HG03442 (cell line): ENCODE results near the gene NUP62.

ENCODE experiments used
- ATAC-seq: cut with Tn5 transposase; IDR thresholded peaks from one replicate; pipeline ENCODE4 v1.9.1; 2021; ENCODE audit warnings: mild to moderate bottlenecking, moderate library complexity; ENCODE audit not compliant: unreplicated experiment

The NUP62 gene

DNA sequence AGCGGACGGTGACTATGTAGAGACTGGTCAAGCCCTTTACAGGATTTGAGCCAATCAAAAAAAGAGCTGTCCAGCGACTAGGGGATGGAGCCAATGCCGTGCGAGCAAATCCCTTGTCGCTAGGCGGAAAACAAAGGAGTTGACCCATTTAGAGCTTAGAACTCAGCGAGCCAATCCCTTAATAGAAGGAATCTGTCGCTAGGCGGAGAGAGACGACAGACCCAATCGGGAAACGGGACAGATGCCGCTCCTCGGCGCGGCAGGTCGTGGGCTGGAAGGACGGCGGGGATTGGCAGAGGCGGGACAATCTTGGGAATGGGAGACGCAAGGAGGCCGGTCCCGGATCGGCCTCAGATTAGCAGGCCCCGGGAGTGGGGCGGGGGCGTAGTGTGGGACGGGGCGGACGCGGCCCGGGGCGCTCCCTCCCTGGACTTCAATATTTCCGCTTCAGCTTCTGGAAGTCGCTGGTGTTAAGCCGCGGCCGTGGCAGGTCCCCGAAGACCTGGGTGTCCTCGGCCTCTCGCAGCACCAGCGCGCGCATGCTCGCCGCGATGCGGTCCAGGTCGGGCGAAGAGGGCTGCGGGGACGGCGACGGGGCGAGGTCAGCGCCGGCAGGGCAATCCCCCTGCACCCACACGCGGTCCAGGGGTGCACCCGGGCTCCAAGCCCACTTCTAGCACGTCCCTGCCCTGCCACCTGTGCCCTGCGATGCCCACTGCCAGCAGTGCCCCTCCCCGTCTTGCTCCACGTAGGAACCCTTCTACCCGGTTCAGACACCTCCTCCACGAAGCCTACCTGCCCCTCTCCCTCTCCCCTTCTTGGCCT is 59.6 kb downstream of the NUP62 start:
- peak; percentile 57 for ATAC-seq

GRCh38 chr19:49869009-49869483 is 60.3 kb downstream of the NUP62 start:
- peak; percentile 6 for ATAC-seq

- peak; percentile 34 for ATAC-seq
Measured at GRCh38 chr19:49866933-49867782, 62.1 kb downstream of the NUP62 start, which contains the start of gene PNKP. Gene PNKP (minus strand): TSS chr19:49867576. CDS start chr19:49867204, 372 bp downstream.

DNA sequence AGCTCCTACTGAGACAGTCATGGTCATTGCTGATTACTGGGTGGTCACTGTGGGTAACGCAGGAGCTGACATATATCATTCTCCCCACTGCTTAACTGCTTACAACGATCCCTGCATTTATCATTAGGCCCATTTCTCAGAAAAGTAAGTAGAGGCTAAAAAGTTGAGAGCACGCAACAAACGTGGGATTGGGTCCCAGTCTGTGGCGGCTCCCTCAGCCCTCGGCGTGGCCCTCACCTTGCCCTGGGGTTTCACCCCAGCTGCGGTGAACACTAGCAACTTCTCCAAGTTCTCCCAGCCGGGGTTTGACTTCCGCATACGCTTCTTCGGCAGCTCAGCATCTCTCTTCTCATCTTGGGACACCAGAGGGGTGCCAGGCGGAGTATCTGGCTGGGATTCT is 64.4 kb downstream of the NUP62 start:
- no peak for ATAC-seq

DNA sequence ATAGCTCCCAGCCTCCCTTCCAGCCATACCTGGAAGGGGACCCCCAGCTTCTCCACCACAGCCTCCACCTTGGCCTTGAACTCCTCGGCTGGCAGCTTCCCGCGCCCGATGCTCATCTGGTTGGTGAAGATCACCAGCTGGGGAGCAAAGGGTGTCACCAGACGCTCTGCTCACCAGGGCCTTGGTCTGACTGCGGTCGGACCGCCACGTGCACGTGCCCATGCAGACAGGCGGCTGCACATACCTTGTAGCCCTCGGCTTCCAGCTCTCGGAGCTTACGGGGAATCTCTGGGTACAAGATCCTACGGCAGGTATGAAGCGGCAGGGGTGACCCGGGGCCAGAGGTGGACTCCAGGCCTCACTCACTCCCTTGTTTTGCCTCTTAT is 65.4 kb downstream of the NUP62 start:
- ATAC-seq, result no peak

DNA sequence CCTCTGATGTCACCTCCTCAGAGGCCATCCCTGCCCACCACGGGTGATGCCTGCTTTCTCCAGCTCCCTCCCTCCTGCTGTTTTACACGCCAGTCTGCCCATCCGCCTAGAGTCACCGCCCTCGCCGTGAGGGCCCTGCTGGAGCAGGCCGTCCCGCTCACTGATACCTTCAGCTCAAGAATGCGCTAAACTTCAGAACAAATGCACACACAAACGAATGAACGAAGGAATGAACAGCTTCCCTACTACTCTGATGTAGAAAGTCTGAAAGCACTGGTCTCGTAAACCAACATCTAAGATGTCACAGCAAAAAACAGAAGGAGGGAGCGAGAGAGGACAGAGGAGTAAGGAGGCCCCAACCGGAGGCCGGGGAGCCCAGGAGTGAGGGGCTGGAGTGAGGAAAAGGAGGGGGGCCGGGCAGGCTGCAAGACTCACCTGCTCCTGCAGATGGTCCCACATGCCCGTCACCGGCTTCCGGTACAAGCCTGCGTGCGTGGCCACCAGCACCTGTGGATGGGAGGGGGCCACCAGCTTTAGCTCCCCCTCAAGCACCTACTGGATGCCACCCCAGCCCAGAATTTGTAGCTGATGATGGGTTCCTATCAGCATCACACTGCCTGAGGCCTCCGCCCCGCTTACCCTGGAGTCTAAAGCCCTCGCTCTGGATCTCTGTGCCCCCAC is 65.9 kb downstream of the NUP62 start:
- ATAC-seq, result no peak

DNA sequence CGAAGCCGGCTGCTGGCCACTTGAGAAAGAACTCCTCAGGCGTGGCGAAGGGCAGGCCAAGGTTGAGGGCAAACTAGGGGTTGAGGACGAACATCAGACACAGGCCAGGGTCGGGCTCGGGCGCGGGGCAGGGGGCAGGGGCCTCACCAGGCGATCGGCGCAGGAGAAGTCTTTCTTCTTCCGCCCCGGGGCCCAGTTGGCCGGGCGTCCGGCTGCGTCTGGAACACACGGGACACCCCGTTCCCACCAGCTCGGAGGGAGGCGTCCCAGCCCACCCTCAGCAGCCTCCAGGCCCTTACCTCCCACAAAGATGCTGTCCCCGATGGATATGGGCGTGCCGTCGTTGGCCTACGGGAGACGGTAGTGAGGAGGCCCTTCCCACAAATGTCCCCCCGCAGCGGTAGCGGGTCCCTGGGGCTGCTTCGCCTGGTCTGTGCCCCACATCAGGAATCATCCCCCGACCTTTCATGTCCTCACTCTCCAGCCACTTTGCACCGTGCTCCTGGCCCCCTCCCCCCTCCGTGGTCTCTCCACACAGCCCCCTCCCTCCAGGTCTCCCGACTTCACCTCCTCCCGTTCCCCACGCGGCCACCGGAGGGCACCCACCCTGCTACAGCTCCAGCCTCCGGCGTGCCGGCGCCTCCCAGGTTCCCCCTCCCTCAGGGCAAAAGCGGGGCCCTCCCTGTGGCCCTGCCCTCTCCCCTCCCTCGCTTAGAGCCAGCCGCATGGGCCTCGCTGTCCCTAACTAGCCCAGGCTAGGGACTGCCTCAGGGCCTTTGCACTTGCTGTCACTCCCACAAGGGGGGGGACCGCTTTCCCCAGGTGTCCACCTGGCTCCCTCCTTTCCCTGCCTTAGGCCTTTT is 66.7 kb downstream of the NUP62 start:
- ATAC-seq, result no peak

DNA sequence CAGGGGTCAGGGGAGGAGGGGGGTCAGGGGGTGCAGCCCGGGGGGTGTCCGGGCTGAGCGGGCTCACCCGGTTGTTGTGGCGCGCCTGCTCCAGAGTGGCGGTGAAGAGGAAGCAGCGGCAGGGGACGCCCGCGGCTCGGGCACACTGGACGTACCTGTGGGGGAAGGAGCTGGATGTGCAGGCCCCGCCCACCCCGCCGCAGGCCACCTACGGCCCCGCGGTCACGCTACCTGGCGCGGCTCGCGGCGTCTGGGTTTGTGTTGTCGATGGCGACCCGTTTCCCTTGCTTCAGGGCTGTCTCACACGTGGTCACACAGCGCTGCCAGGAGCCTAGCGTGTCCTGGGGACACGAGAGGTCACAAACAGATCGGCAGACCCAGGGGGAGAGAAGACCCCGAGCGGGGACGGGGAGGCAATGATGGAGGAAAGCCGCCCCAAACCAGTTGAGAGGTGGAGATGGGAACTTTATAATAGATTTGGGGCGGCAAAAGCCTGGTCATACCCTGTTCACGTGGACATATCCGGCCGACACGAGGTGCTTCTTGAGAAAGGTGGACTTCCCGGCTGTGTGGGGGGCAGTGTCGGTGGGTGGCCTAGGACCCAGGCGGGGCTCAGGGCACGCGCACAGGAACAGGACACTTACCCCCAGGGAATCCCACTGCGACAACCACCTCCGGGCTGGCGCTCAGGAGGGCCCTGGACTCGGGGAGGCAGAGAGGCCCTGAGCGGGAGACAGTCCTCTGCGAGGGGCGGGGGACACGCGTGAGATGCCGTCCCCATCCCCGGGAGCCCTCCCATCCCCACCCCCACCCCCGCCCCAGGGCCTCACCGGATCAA is 67.5 kb downstream of the NUP62 start:
- ATAC-seq, result no peak

DNA sequence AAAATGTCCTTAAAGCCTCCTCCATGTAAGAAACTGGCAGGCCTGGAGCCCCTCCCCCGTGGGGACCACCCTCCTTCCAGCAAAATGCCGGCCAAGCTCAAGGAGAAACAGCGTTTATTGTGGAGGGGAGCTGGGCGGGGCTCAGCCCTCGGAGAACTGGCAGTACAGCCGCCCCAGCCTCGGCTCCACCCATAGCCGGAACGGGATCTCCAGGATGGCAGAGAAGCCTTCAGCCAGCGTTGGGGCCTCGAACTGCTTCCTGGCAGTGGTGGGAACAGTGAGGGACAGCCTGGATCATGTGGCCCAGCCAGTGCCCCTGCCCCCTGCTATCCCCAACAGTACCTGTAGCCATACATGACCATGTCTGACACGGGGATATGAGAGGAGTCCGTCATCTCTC is 68.2 kb downstream of the NUP62 start:
- no peak for ATAC-seq

GRCh38 chr19:49860336-49861102 is 68.8 kb downstream of the NUP62 start:
- no peak for ATAC-seq

- ATAC-seq, result no peak
Measured at GRCh38 chr19:49859682-49860335, 69.5 kb downstream of the NUP62 start.

GRCh38 chr19:49858088-49858985 is 71.0 kb downstream of the NUP62 start:
- no peak for ATAC-seq

DNA sequence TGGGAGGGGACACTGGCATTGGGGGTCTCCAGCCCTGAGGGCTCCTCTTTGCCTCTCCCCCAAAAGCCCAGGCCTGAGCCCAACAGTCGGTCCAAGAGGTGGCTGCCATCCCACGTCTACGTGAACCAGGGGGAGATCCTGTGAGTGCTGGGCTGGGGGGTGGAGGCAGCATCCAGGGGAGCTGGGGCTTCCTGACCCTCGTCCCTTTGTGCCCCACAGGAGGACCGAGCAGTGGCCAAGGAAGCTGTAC is 71.5 kb downstream of the NUP62 start:
- ATAC-seq, result no peak

- no peak for ATAC-seq
Measured at GRCh38 chr19:49857061-49857837, 72.1 kb downstream of the NUP62 start.
